ENCODE data around the gene STK11IP.

The STK11IP gene

DNA sequence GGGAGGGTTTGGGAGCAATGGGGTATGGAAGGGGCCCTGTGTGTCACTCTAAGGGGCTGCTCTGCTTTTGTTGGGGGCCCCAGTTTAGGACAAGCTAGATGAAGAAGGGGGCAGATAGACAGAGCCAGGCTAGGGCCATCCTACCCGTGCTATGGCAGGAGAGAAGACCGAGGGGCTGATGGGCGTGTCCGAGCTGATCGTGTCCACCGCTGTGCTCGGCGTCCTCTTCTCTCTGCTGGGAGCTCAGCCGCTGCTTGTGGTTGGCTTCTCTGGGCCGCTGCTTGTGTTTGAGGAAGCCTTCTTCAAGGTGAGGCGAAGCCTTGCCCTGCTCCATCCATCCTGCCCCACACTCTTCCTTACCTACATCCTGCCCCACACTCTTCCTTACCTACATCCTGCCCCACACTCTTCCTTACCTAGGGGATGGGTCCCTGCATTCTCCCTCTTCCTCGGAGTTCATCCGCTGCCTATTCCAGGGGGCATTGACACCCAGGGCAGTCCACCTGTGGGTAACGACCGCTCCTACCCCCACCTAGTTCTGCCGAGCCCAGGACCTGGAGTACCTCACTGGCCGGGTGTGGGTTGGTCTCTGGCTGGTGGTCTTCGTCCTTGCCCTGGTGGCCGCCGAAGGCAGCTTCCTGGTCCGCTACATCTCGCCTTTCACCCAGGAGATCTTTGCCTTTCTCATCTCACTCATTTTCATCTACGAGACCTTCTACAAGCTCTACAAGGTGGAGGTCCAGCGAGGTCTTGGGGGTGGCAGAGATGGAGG is 38.7 kb downstream of the STK11IP start:
- H3K9me3 ChIP-seq (replicated peaks; ENCODE audit: insufficient read depth, low read length), result no peaks in the 10 kb centered on the region

DNA sequence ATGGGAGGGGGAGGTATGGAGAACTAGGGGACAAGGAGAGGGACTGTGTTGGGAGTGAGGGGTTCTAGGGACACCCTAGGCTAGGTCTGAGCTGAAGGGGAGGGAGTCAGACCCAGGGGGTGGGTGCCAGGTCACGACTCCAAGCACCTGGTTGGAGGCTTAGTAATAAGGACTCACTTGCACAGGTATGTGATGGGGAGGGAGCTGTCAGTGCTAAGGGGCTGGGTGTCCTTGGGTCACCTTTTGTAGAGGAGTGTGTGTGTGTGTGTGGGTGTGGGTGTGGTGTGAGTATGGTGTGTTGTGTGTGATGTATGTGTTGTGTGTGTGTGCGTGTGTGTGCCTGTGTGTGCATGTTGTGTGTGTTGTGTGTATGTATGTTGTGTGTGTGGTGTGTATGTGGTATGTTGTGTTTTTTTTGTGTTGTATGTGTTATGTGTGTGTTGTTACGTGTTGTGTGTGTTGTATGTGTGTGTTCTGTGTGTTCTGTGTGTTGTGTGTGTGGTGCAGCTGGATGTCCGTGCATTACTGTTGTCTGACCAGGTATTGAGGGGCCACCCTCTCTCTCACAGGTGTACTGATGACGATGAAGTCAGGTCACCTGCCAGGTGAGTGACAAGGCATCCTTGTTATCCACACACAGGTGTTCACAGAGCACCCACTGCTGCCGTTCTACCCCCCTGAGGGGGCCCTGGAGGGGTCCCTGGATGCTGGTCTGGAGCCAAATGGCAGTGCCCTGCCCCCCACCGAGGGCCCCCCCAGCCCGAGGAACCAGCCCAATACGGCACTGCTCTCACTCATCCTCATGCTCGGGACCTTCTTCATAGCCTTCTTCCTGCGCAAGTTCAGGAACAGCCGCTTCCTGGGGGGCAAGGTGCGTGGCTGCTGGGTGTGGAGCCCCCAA is 39.5 kb downstream of the STK11IP start:
- no peak for TF ChIP-seq EZH2phosphoT487 (IDR thresholded peaks at IDR 0.05; ENCODE audit: low read length)
- TF ChIP-seq, protein P1, sequence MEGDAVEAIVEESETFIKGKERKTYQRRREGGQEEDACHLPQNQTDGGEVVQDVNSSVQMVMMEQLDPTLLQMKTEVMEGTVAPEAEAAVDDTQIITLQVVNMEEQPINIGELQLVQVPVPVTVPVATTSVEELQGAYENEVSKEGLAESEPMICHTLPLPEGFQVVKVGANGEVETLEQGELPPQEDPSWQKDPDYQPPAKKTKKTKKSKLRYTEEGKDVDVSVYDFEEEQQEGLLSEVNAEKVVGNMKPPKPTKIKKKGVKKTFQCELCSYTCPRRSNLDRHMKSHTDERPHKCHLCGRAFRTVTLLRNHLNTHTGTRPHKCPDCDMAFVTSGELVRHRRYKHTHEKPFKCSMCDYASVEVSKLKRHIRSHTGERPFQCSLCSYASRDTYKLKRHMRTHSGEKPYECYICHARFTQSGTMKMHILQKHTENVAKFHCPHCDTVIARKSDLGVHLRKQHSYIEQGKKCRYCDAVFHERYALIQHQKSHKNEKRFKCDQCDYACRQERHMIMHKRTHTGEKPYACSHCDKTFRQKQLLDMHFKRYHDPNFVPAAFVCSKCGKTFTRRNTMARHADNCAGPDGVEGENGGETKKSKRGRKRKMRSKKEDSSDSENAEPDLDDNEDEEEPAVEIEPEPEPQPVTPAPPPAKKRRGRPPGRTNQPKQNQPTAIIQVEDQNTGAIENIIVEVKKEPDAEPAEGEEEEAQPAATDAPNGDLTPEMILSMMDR (IDR thresholded peaks at IDR 0.05; ENCODE audit: low read length), result no peak
- no peaks in the 10 kb centered on the region for H4K20me1 ChIP-seq (ENCODE audit: insufficient read depth, low read length)
- no peaks in the 10 kb centered on the region for H3F3A ChIP-seq (ENCODE audit: insufficient read depth, low read length)
- no peaks in the 10 kb centered on the region; the same call in 1 of the 2 replicates for H3K4me1 ChIP-seq (ENCODE audit: low read length)
- H3K9me2 ChIP-seq (replicated peaks; ENCODE audit: insufficient read depth, low read length), result no peaks in the 10 kb centered on the region
- peaks cover 92% of the 10 kb centered on the region for H3K27me3 ChIP-seq (replicated peaks; ENCODE audit: insufficient read depth, low read length)
- no peak overlapping the region for H3K4me2 ChIP-seq (ENCODE audit: low read depth, low read length)
- H3K9me3 ChIP-seq (replicated peaks; ENCODE audit: insufficient read depth, low read length), result no peaks in the 10 kb centered on the region
- H3K27ac ChIP-seq (ENCODE audit: low read length), result no peak overlapping the region
- H3K79me2 ChIP-seq (ENCODE audit: low read length), result no peaks in the 10 kb centered on the region
- no peaks in the 10 kb centered on the region for H3K36me3 ChIP-seq (replicated peaks; ENCODE audit: insufficient read depth, low read length)
- no peak for DNase-seq
- no peak overlapping the region for H3K4me3 ChIP-seq (ENCODE audit: low read length)
- no peak overlapping the region for H2AFZ ChIP-seq (ENCODE audit: low read length)
- no peak overlapping the region for H3K9ac ChIP-seq (ENCODE audit: low read length)

More for the DNA sequence above, 38.7 kb downstream of the STK11IP start:
- no peak for DNase-seq
- no peaks in the 10 kb centered on the region for H3K79me2 ChIP-seq (ENCODE audit: low read length)
- H3K4me1 ChIP-seq (ENCODE audit: low read length), result no peaks in the 10 kb centered on the region
- H2AFZ ChIP-seq (ENCODE audit: low read length), result no peak overlapping the region
- peaks cover 96% of the 10 kb centered on the region for H3K27me3 ChIP-seq (replicated peaks; ENCODE audit: insufficient read depth, low read length)
- H3K9ac ChIP-seq (ENCODE audit: low read length), result no peak overlapping the region
- no peaks in the 10 kb centered on the region for H3K36me3 ChIP-seq (replicated peaks; ENCODE audit: insufficient read depth, low read length)
- no peak overlapping the region for H3K4me3 ChIP-seq (ENCODE audit: low read length)
- no peaks in the 10 kb centered on the region for H3K9me2 ChIP-seq (replicated peaks; ENCODE audit: insufficient read depth, low read length)
- H4K20me1 ChIP-seq (ENCODE audit: insufficient read depth, low read length), result no peaks in the 10 kb centered on the region
- H3K27ac ChIP-seq (ENCODE audit: low read length), result no peak overlapping the region
- TF ChIP-seq EZH2 (optimal IDR thresholded peaks at IDR 0.05; ENCODE audit: low read depth, low read length) (no peak), EZH2phosphoT487 (IDR thresholded peaks at IDR 0.05; ENCODE audit: low read length) (no peak)
- TF ChIP-seq, protein P1 (IDR thresholded peaks at IDR 0.05; ENCODE audit: low read length), result no peak
- no peak overlapping the region for H3K4me2 ChIP-seq (ENCODE audit: low read depth, low read length)
- H3F3A ChIP-seq (ENCODE audit: insufficient read depth, low read length), result no peaks in the 10 kb centered on the region

DNA sequence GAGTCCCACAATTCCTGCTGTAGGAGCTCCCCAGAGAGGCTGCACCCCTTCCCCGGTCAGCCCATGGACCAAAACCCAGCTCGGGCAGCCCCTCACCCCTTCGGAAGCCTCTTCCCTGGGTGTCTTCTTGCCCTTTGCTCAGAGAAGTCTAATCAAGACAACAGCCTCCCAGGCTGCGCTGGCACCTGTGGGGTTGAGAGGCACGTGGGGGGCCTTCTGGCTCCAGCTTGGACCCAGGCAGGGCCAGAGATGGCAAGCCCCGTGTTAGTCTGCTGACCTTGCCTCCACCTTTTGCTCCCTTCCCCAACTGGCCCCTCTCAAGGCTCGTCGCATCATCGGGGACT is 40.2 kb downstream of the STK11IP start:
- H3K4me3 ChIP-seq (ENCODE audit: low read length), result no peak overlapping the region
- TF ChIP-seq EZH2phosphoT487 (IDR thresholded peaks at IDR 0.05; ENCODE audit: low read length), result no peak
- TF ChIP-seq, protein P1 (IDR thresholded peaks at IDR 0.05; ENCODE audit: low read length), result no peak
- no peak for TF ChIP-seq EZH2 (optimal IDR thresholded peaks at IDR 0.05; ENCODE audit: low read depth, low read length)

More for the DNA sequence above, 40.2 kb downstream of the STK11IP start:
- peaks cover 85% of the 10 kb centered on the region for H3K27me3 ChIP-seq (replicated peaks; ENCODE audit: insufficient read depth, low read length)
- no peaks in the 10 kb centered on the region for H4K20me1 ChIP-seq (ENCODE audit: insufficient read depth, low read length)
- no peak overlapping the region for H2AFZ ChIP-seq (ENCODE audit: low read length)
- no peaks in the 10 kb centered on the region for H3K36me3 ChIP-seq (replicated peaks; ENCODE audit: insufficient read depth, low read length)
- H3K27ac ChIP-seq (ENCODE audit: low read length), result no peak overlapping the region
- H3K9me3 ChIP-seq (replicated peaks; ENCODE audit: insufficient read depth, low read length), result no peaks in the 10 kb centered on the region
- H3K9me2 ChIP-seq (replicated peaks; ENCODE audit: insufficient read depth, low read length), result no peaks in the 10 kb centered on the region
- H3K4me2 ChIP-seq (ENCODE audit: low read depth, low read length), result no peak overlapping the region
- no peak overlapping the region for H3K9ac ChIP-seq (ENCODE audit: low read length)
- H3F3A ChIP-seq (ENCODE audit: insufficient read depth, low read length), result no peaks in the 10 kb centered on the region
- H3K4me1 ChIP-seq (ENCODE audit: low read length), result no peaks in the 10 kb centered on the region; the same call in 1 of the 2 replicates
- no peak for DNase-seq
- H3K79me2 ChIP-seq (ENCODE audit: low read length), result no peaks in the 10 kb centered on the region
